Nephron progenitor cell (in vitro differentiated cells): ENCODE data around the gene ALG1.

Source experiments
- DNase-seq: peaks from one replicate; pipeline ENCODE4 v3.0.0; 2021
- H3K27ac Mint-ChIP-seq: 2 replicates; pipeline ENCODE4 v1.8.0; 2021; ENCODE audit warnings: mild to moderate bottlenecking, moderate library complexity, mixed read lengths
- H3K27me3 Mint-ChIP-seq: 2 replicates; pipeline ENCODE4 v1.8.0; 2021; ENCODE audit warnings: mild to moderate bottlenecking, low read depth, mixed read lengths; ENCODE audit not compliant: poor library complexity
- H3K36me3 Mint-ChIP-seq: 2 replicates; pipeline ENCODE4 v1.8.0; 2021; ENCODE audit warnings: low read depth, mixed read lengths
- H3K4me1 Mint-ChIP-seq: 2 replicates; pipeline ENCODE4 v1.8.0; 2021; ENCODE audit warnings: mixed read lengths
- H3K4me3 Mint-ChIP-seq: 2 replicates; pipeline ENCODE4 v1.8.0; 2021; ENCODE audit warnings: mild to moderate bottlenecking, moderate library complexity, mixed read lengths
- H3K9me3 Mint-ChIP-seq: 2 replicates; pipeline ENCODE4 v1.8.0; 2021; ENCODE audit warnings: mild to moderate bottlenecking, moderate library complexity, mixed read lengths
- TF ChIP-seq, protein P1 (sequence below): fragments of 200-600 bp; sonication (generic); IDR thresholded peaks from 2 replicates; pipeline ENCODE4 v1.5.0; 2021; ENCODE audit warnings: antibody characterized with exemption

ALG1 gene

GRCh38 chr16:5065813-5066212 is 5.8 kb upstream of the ALG1 start, which contains the start of gene C16orf89:
Gene C16orf89, minus strand, starts transcription at chr16:5065956. Its CDS starts 48 bp downstream, at chr16:5065908.
- H3K27ac Mint-ChIP-seq, result no peak within 1 kb of the TSS
- peaks cover 26% of the 10 kb centered on the region for H3K4me1 Mint-ChIP-seq
- peaks cover 9% of the 10 kb centered on the region for H3K27me3 Mint-ChIP-seq
- no peaks in the 10 kb centered on the region for H3K9me3 Mint-ChIP-seq
- no peaks in the 10 kb centered on the region for H3K36me3 Mint-ChIP-seq
- H3K4me3 Mint-ChIP-seq, result no peak within 1 kb of the TSS
- TF ChIP-seq, protein P1, sequence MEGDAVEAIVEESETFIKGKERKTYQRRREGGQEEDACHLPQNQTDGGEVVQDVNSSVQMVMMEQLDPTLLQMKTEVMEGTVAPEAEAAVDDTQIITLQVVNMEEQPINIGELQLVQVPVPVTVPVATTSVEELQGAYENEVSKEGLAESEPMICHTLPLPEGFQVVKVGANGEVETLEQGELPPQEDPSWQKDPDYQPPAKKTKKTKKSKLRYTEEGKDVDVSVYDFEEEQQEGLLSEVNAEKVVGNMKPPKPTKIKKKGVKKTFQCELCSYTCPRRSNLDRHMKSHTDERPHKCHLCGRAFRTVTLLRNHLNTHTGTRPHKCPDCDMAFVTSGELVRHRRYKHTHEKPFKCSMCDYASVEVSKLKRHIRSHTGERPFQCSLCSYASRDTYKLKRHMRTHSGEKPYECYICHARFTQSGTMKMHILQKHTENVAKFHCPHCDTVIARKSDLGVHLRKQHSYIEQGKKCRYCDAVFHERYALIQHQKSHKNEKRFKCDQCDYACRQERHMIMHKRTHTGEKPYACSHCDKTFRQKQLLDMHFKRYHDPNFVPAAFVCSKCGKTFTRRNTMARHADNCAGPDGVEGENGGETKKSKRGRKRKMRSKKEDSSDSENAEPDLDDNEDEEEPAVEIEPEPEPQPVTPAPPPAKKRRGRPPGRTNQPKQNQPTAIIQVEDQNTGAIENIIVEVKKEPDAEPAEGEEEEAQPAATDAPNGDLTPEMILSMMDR, result no peak
- DNase-seq, result no peak

GRCh38 chr16:5066511-5066910 is 5.1 kb upstream of the ALG1 start:
- H3K36me3 Mint-ChIP-seq, result no peaks in the 10 kb centered on the region
- H3K4me1 Mint-ChIP-seq, result peaks cover 24% of the 10 kb centered on the region
- peaks cover 3% of the 10 kb centered on the region for H3K9me3 Mint-ChIP-seq
- H3K27me3 Mint-ChIP-seq, result peaks cover 9% of the 10 kb centered on the region
- TF ChIP-seq, protein P1, result no peak
- no peak overlapping the region for H3K4me3 Mint-ChIP-seq
- H3K27ac Mint-ChIP-seq, result no peak overlapping the region
- no peak for DNase-seq

- DNase-seq, result no peak
- TF ChIP-seq, protein P1, result no peak
- Mint-ChIP-seq H3K27me3 (peaks cover 6% of the 10 kb centered on the region), H3K4me1 (peaks cover 26% of the 10 kb centered on the region), H3K27ac (no peak overlapping the region), H3K4me3 (no peak overlapping the region), H3K36me3 (no peaks in the 10 kb centered on the region), H3K9me3 (peaks cover 3% of the 10 kb centered on the region)
These were observed 2.6 kb upstream of the ALG1 start for GRCh38 chr16:5069048-5069447.

DNA sequence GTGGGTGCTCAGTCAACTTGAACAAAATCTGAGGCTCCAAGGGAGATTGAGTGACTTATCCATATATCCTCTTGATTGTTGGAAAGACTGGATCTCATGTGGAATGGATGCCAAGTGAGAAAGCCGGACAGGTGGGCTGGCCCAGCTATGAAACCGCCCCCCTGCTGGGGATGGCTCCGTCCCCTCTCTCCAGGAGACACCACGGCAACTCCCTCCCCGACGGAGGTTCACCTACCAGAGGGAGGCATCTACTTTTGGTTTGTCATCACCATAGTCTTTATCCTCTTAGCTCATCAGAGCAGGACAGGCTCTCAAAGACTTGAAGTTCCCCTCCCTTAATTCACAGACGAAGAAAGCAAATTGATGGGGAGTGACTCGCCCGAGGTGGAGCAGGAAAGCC is 1.8 kb upstream of the ALG1 start:
- DNase-seq, result no peak
- no peak overlapping the region for H3K4me3 Mint-ChIP-seq
- peaks cover 3% of the 10 kb centered on the region for H3K9me3 Mint-ChIP-seq
- H3K27ac Mint-ChIP-seq, result no peak overlapping the region
- TF ChIP-seq, protein P1, result no peak
- peaks cover 6% of the 10 kb centered on the region for H3K27me3 Mint-ChIP-seq
- peaks cover 22% of the 10 kb centered on the region for H3K4me1 Mint-ChIP-seq
- peaks cover 5% of the 10 kb centered on the region for H3K36me3 Mint-ChIP-seq

DNA sequence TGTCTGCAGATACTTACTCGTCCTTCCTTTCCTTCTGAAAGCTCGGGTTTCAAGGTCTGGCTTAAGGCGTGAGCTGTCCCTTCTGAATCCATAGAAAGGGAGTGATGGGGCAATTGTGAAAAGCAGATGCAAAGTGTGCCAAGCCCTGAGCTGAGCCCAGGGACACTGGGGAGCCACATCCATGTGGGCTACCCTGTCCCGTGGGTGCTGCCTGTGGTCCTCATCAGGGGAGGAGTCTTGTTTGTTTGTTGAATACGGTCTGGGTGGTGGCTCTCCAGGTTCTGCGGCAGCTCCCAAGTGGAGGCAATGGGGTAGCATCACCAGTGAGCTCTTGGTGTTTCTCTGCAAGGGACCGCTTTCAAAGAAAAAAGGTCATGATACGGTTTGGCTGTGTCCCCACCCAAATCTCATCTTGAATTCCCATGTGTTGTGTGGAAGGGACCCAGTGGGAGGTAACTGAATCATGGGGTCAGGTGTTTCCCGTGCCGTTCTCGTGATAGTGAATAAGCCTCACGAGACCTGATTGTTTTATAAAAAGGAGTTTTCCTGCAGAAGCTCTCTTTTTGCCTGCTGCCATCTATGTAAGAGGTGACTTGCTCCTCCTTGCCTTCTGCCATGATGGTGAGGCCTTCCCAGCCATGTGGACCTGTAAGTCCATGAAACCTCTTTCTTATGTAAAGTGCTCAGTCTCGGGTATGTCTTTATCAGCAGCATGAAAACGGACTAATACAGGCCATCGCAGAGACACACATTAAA is 1.0 kb upstream of the ALG1 start:
- peaks cover 3% of the 10 kb centered on the region for H3K9me3 Mint-ChIP-seq
- TF ChIP-seq, protein P1, result no peak
- DNase-seq, result no peak
- no peak overlapping the region for H3K27ac Mint-ChIP-seq
- peaks cover 12% of the 10 kb centered on the region for H3K36me3 Mint-ChIP-seq
- no peak overlapping the region for H3K4me3 Mint-ChIP-seq
- peaks cover 6% of the 10 kb centered on the region for H3K27me3 Mint-ChIP-seq
- H3K4me1 Mint-ChIP-seq, result peaks cover 15% of the 10 kb centered on the region

DNA sequence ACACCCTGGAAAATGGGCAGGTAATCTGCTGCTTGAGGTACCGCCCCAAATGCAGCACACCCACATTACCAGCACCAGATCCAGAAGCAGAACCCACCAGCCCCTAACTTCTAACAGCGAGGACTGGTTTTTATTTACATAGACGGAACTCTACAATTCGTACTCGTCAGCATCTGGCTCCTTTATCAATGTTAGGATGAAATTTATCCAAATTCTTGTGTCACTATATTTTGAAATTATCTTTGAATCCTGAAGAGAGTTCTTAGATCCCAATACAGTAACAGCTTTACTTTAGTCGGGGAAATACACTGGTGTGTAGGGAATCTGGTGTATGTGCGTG is 332 bp upstream of the ALG1 start:
- DNase-seq, result no peak
- peak overlapping the region; percentile 89 for H3K27ac Mint-ChIP-seq
- TF ChIP-seq, protein P1, result no peak
- H3K27me3 Mint-ChIP-seq, result peaks cover 6% of the 10 kb centered on the region
- peaks cover 3% of the 10 kb centered on the region for H3K9me3 Mint-ChIP-seq
- H3K4me3 Mint-ChIP-seq, result peak overlapping the region; percentile 94
- H3K36me3 Mint-ChIP-seq, result peaks cover 12% of the 10 kb centered on the region
- peaks cover 15% of the 10 kb centered on the region for H3K4me1 Mint-ChIP-seq
